Sigmoid colon (tissue), 7 donors: ENCODE results near the gene UPK3A. TPM values are rescaled to one million over a fixed set of nuclear protein-coding genes. Genes with fewer than 3 reads are reported as not detected.
"Not testable (repeated sequence)": the region's sequence is repeated elsewhere in the genome, so short reads cannot be mapped to it uniquely, and the experiment has no call there.

Source experiments
- DNase-seq: peaks from one replicate; pipeline ENCODE4 v3.0.0-alpha.2; 2019
- H3K27ac ChIP-seq, 4 donors: fragments of 200-600 bp; sonication (generic); one replicate each; pipeline ENCODE4 v1.5.1; 2016 to 2019; ENCODE audit warnings: mild to moderate bottlenecking in 1 of 4
- H3K27me3 ChIP-seq, 3 donors: fragments of 200-600 bp; sonication (generic); one replicate each; pipeline ENCODE4 v1.5.1; 2019; ENCODE audit warnings: mild to moderate bottlenecking in 1 of 3
- H3K36me3 ChIP-seq, 4 donors: fragments of 200-600 bp; sonication (generic); one replicate each; pipeline ENCODE4 v1.5.1; 2016 to 2019
- H3K4me1 ChIP-seq, 4 donors: fragments of 200-600 bp; sonication (generic); one replicate each; pipeline ENCODE4 v1.5.1; 2017 to 2019
- H3K4me3 ChIP-seq, 4 donors: fragments of 200-600 bp; sonication (generic); one replicate each; pipeline ENCODE4 v1.5.1; 2017 to 2019; ENCODE audit warnings: mild to moderate bottlenecking in 2 of 4, moderate library complexity in 1 of 4
- H3K9me3 ChIP-seq, 4 donors: fragments of 200-600 bp in 3 of 4; sonication (generic) in 3 of 4; one replicate each; pipeline versions ENCODE4 v1.5.1 to v1.6.1; 2013 to 2019
- EP300 ChIP-seq, 4 donors: sonication (generic); formaldehyde crosslinking; IDR thresholded peaks; one replicate each; pipeline ENCODE4 v1.6.1; 2017; ENCODE audit warnings: antibody characterized with exemption in 4 of 4
- POLR2A ChIP-seq, 2 donors: fragments of 450-650 bp; IDR thresholded peaks; one replicate each; pipeline ENCODE4 v1.6.1; 2016; ENCODE audit warnings: antibody characterized with exemption in 2 of 2, mild to moderate bottlenecking in 2 of 2, moderate library complexity in 2 of 2
- POLR2AphosphoS5 ChIP-seq, 4 donors: sonication (generic); formaldehyde crosslinking; IDR thresholded peaks; one replicate each; pipeline ENCODE4 v1.6.1; 2017; ENCODE audit warnings: antibody characterized with exemption in 4 of 4
- WGBS, 2 donors: extraction: QIAGEN DNeasy Blood & Tissue Kit; methylation state at CpG; one replicate each; pipeline ENCODE4 v1.1.7; 2013; 5-methylcytosine and 5-hydroxymethylcytosine counted together
- intact Hi-C: fragments of 100-400 bp; cut with DNase I; formaldehyde crosslinking; loops from one replicate; pipeline ENCODE4 v1.15.1; 2023
- polyA plus RNA-seq, 3 donors: library from polyadenylated mRNA; stranded (reverse); fragments of 200-250 nt; gene quantifications; one replicate each; pipeline ENCODE4 v1.2.3, GENCODE V29; 2013
- total RNA-seq, 4 donors: library from RNA; depleted of rRNA; stranded (reverse); fragments of >200 nt; gene quantifications; one replicate each; pipeline ENCODE4 v1.1.0, GENCODE V29; 2016
- TF ChIP-seq, protein P1 (sequence below), 4 experiments: fragments of 450-650 bp in 3 of 4; fragments of 200-600 bp in 1 of 4; IDR thresholded peaks; one replicate each; pipeline ENCODE4 v1.5.1; 2016 to 2019; ENCODE audit warnings: antibody characterized with exemption in 4 of 4, mild to moderate bottlenecking in 3 of 4, moderate library complexity in 2 of 4
- donor health status: healthy with polysubstance abuse.
- donor health status: Bipolar disorder and iron deficiency.
- donor health status: healthy.

Gene UPK3A
- total and polyA plus RNA-seq, 7 donors, result 0.98 TPM; not detected in 6

DNA sequence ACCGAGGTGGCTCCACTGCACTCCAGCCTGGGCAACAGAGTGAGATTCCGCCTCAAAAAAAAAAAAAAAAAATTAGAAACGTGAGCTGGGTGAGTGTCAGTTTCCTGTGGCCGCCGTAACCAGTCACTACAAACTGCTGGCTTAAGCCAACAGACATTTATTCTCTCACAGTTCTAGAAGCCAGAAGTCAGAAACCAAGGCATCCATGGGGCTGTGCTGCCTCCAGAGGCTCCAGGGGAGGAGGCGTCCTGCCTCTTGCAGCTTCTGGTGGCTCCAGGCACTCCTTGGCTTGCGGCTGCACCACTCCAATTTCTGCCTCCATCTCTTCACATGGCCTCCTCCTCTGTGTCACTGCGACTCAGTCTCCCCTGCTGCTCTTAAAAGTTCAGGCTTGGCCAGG lies 32.9 kb upstream of the UPK3A start:
- Histone ChIP-seq H3K36me3 (no peaks in the 10 kb centered on the region), H3K27ac (no peak overlapping the region), H3K4me3 (no peak overlapping the region), H3K9me3 (no peaks in the 10 kb centered on the region), H3K4me1 (peaks cover 0 to 4% (median 3%) of the 10 kb centered on the region in 4 donors), H3K27me3 (no peaks in the 10 kb centered on the region)
- TF ChIP-seq, protein P1, sequence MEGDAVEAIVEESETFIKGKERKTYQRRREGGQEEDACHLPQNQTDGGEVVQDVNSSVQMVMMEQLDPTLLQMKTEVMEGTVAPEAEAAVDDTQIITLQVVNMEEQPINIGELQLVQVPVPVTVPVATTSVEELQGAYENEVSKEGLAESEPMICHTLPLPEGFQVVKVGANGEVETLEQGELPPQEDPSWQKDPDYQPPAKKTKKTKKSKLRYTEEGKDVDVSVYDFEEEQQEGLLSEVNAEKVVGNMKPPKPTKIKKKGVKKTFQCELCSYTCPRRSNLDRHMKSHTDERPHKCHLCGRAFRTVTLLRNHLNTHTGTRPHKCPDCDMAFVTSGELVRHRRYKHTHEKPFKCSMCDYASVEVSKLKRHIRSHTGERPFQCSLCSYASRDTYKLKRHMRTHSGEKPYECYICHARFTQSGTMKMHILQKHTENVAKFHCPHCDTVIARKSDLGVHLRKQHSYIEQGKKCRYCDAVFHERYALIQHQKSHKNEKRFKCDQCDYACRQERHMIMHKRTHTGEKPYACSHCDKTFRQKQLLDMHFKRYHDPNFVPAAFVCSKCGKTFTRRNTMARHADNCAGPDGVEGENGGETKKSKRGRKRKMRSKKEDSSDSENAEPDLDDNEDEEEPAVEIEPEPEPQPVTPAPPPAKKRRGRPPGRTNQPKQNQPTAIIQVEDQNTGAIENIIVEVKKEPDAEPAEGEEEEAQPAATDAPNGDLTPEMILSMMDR (IDR thresholded peaks at IDR 0.05), result no peak
- TF ChIP-seq EP300 (IDR thresholded peaks at IDR 0.05) (no peak), POLR2A (IDR thresholded peaks at IDR 0.05) (no peak), POLR2AphosphoS5 (IDR thresholded peaks at IDR 0.05) (no peak)
- no peak for DNase-seq
- WGBS, 2 donors, result 75 to 81% methylated on average over 8 of the region's 8 CpGs
- intact Hi-C loops, result no loop called here

DNA sequence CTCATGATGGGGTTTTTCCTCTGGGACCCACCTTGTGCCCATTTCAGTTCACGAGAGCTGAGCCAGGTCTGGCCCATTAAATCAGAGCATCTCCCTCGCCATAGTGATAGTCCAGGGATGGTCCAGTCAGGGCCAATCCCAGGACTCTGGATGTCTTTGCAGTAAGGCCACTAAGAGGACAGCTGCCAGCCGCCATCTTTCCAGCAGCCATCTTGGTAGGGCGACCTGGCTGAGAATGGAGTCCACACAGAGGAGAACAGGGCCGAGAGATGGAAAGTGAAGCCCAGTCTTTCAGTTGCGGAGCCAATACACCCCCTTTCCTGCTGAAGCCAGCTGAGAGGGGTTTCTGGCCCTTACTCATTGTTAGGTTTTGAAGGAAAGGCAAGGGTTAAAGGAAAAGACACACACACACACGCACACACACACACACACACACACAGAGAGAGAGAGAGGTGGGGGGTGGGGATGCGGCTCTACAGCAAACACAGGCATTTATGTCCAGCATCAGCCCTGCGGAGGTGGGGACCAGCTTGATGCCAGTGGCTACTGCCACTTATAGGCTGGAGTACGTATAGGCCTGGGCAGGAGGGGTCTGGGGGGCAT lies 31.6 kb upstream of the UPK3A start:
- Histone ChIP-seq H3K27me3 (no peaks in the 10 kb centered on the region), H3K27ac (no peak overlapping the region), H3K9me3 (no peaks in the 10 kb centered on the region), H3K36me3 (no peaks in the 10 kb centered on the region), H3K4me1 (no peaks in the 10 kb centered on the region), H3K4me3 (no peak overlapping the region)
- DNase-seq, result no peak
- TF ChIP-seq, protein P1 (IDR thresholded peaks at IDR 0.05), result no peak
- TF ChIP-seq POLR2A (IDR thresholded peaks at IDR 0.05), result no peak
- TF ChIP-seq EP300 (IDR thresholded peaks at IDR 0.05), result no peak
- TF ChIP-seq POLR2AphosphoS5 (IDR thresholded peaks at IDR 0.05), result no peak
- intact Hi-C loops, result no loop called here
- 88 to 91% methylated on average over 10 of the region's 10 CpGs for WGBS, 2 donors

DNA sequence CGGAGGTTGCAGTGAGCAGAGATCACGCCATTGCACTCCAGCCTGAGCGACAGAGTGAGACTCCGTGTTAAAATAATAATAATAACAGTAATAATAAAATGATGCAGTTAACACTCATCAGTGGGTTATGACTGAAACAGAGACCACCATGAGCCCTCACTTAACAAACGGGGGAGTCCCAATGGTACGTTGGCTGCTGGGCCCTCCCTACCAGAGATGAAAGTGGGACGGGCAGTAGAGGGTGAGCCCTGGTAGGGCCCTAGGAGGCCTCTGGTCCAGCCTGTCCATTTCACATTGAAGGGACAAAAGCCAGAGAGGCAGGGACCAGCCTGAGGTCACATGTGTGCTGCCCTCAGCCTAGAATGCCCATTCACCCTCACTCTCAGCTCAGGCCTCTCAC lies 30.4 kb upstream of the UPK3A start:
- H3K36me3 ChIP-seq, result no peaks in the 10 kb centered on the region
- no peak overlapping the region for H3K27ac ChIP-seq
- DNase-seq, result no peak
- H3K4me3 ChIP-seq, result no peak overlapping the region
- no peaks in the 10 kb centered on the region for H3K4me1 ChIP-seq
- no peaks in the 10 kb centered on the region for H3K27me3 ChIP-seq
- 90 to 96% methylated on average over 7 of the region's 7 CpGs for WGBS, 2 donors
- TF ChIP-seq POLR2A (IDR thresholded peaks at IDR 0.05), result no peak
- no peak for TF ChIP-seq EP300 (IDR thresholded peaks at IDR 0.05)
- no peak for TF ChIP-seq POLR2AphosphoS5 (IDR thresholded peaks at IDR 0.05)
- H3K9me3 ChIP-seq, result no peaks in the 10 kb centered on the region
- intact Hi-C loops, result no loop called here

DNA sequence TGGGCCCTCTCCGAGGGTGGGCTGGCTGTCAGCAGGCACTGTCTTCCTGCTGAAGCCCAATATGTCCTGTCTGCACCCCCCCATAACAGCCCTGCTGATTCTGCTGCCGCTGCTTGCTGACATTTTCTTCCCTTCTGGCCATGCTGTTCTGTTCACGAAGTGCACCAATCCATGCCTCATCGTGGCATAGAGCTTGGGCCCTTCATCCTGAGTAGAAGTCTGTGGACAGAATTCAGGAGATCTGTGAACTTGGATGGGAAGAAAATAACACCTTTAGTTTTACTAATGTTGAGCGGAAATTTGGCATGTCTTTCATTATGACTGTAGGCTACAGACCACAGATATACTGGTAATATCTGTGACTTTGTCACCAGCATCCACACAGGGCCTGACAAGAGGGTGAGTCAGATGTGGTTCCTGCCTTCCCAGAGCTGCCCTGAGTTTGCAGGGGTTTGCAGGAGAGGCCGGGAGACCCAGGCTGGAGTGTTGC lies 29.9 kb upstream of the UPK3A start:
- intact Hi-C loops, result no loop called here
- H3K9me3 ChIP-seq, result no peaks in the 10 kb centered on the region
- no peaks in the 10 kb centered on the region for H3K4me1 ChIP-seq
- DNase-seq, result no peak
- TF ChIP-seq POLR2A (IDR thresholded peaks at IDR 0.05) (no peak), EP300 (IDR thresholded peaks at IDR 0.05) (no peak), POLR2AphosphoS5 (IDR thresholded peaks at IDR 0.05) (no peak)
- TF ChIP-seq, protein P1 (IDR thresholded peaks at IDR 0.05), result no peak
- no peak overlapping the region for H3K4me3 ChIP-seq
- H3K36me3 ChIP-seq, result no peaks in the 10 kb centered on the region
- no peaks in the 10 kb centered on the region for H3K27me3 ChIP-seq
- WGBS, 2 donors, result 79 to 87% methylated on average over 6 of the region's 6 CpGs
- no peak overlapping the region for H3K27ac ChIP-seq

DNA sequence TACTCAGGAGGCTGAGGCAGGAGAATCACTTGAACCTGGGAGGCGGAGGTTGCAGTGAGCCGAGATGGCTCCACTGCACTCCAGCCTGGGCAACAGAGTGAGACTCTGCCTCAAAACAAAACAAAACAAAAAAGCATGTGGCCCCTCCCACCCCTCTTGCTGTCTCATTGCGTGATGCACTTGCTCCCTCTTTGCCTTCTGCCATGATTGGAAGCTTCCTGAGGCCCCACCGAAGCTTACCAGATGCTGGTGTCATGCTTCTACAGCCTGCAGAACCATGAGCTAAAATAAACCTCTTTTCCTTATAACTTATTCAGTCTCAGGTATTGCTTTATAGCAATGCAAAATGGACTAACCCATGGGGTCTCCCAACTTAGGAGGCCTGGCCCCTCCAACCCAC lies 26.8 kb upstream of the UPK3A start:
- H3K36me3 ChIP-seq, H3K27ac ChIP-seq, H3K27me3 ChIP-seq, H3K4me1 ChIP-seq, DNase-seq, H3K4me3 ChIP-seq, intact Hi-C loops, H3K9me3 ChIP-seq: not testable (repeated sequence)
- WGBS, 2 donors, result 91 to 95% methylated on average over 4 of the region's 4 CpGs
